Rectal smooth muscle tissue (tissue), 1 donor: ENCODE data around the gene MDGA2.

ENCODE experiments used
- H3K27ac ChIP-seq: one replicate; pipeline ENCODE4 v1.7.0; 2013; ENCODE audit warnings: low read depth, low read length, inconsistent platforms
- H3K27me3 ChIP-seq: one replicate; pipeline ENCODE4 v1.7.0; 2013; ENCODE audit warnings: low read length; ENCODE audit not compliant: control insufficient read depth, insufficient read depth
- H3K36me3 ChIP-seq: one replicate; pipeline ENCODE4 v1.7.0; 2013; ENCODE audit warnings: low read length; ENCODE audit not compliant: control insufficient read depth, insufficient read depth
- H3K4me1 ChIP-seq: one replicate; pipeline ENCODE4 v1.7.0; 2013; ENCODE audit warnings: low read length; ENCODE audit not compliant: control insufficient read depth, insufficient read depth
- H3K4me3 ChIP-seq: one replicate; pipeline ENCODE4 v1.7.0; 2013; ENCODE audit warnings: low read length
- H3K9ac ChIP-seq: one replicate; pipeline ENCODE4 v1.7.0; 2013; ENCODE audit warnings: low read length

MDGA2 gene

GRCh38 chr14:47439953-47440352 is 235.5 kb downstream of the MDGA2 start:
- Histone ChIP-seq H3K27me3 (no peaks in the 10 kb centered on the region), H3K36me3 (no peaks in the 10 kb centered on the region), H3K4me3 (no peak overlapping the region), H3K4me1 (peaks cover 3% of the 10 kb centered on the region), H3K27ac (no peak overlapping the region), H3K9ac (no peak overlapping the region)

DNA sequence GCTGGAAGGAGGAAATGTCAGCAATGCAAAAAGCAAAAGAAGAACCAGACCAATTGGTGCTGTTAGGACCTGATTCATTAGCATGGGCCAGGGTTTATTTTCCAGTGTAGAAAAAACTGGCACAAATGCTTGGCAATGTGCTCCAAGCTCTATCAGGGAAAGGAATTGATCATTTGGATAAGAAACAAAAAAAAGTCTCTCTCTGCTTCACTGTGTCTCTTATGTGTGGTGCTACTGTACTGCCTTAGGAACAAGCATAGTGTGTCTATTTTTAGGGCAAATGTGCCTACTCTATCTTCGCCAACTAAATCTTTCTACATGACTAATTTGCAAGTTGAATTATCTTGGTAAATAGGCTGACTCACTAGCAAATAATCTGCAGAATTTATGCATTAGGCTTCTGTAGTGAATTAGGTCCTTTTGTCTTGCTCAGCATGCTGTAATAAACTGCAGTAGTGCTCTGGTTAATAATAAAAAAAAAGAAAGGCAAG is 236.7 kb downstream of the MDGA2 start:
- H3K4me3 ChIP-seq: no peak overlapping the region
- no peak overlapping the region for H3K9ac ChIP-seq
- H3K27me3 ChIP-seq: no peaks in the 10 kb centered on the region
- no peaks in the 10 kb centered on the region for H3K36me3 ChIP-seq
- peaks cover 3% of the 10 kb centered on the region for H3K4me1 ChIP-seq
- no peak overlapping the region for H3K27ac ChIP-seq

DNA sequence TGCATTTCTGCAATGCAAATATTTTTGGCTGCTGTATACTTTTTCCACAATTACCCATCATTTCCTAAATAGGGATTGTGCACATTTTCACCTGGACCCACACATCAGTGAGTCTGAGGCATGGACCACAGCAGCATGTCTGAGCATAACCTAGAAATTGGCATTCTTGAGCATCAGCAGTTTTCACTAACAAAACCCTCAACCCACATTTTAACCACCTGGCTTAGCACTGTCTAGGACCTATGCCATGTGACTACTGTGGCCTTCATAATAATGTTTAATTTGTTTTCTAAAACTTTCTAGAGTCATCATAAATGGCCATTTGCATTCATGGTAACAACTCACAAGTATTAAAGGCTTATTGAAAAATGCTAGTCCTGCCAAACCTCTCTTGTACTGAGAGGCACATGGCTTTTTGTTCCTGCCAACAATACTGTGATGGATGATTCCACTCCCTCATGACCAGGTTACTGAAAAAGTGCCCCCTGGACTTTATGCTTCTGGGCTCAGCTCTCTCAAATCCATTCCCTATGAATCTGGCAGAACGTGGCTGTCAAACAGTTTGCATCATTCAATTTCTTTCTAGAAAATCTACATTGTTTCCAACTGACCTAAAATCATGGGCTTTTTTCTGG is 240.0 kb downstream of the MDGA2 start:
- H3K27me3 ChIP-seq: no peaks in the 10 kb centered on the region
- H3K4me1 ChIP-seq: peaks cover 3% of the 10 kb centered on the region
- H3K27ac ChIP-seq: no peak overlapping the region

GRCh38 chr14:47427629-47428028 is 247.8 kb downstream of the MDGA2 start:
- Histone ChIP-seq H3K27ac (no peak overlapping the region), H3K9ac (no peak overlapping the region), H3K27me3 (no peaks in the 10 kb centered on the region), H3K4me3 (no peak overlapping the region), H3K4me1 (no peaks in the 10 kb centered on the region), H3K36me3 (no peaks in the 10 kb centered on the region)

More for the DNA sequence above, 240.0 kb downstream of the MDGA2 start:
- no peak overlapping the region for H3K4me3 ChIP-seq
- no peak overlapping the region for H3K9ac ChIP-seq
- H3K36me3 ChIP-seq: no peaks in the 10 kb centered on the region

DNA sequence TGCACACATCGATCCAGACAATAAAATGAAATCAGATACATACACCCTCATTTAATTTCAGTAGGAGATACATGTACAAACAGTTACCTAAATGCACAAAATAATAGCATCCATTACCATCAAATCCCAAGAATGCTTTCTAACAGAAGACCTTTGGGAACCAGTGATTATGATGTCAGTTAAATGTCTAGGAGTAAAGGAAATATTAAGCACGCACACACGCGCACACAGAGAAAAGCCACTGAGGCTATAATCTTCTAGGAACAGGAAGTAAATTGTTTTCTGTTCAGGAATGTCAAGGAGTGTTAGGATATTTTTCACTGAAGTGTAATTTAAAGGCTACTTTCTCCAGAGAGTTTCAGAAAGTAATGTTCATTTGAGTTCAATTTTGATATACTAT is 250.1 kb downstream of the MDGA2 start:
- no peaks in the 10 kb centered on the region for H3K27me3 ChIP-seq
- no peak overlapping the region for H3K9ac ChIP-seq
- no peaks in the 10 kb centered on the region for H3K36me3 ChIP-seq
- no peak overlapping the region for H3K27ac ChIP-seq
- no peak overlapping the region for H3K4me3 ChIP-seq
- no peaks in the 10 kb centered on the region for H3K4me1 ChIP-seq

DNA sequence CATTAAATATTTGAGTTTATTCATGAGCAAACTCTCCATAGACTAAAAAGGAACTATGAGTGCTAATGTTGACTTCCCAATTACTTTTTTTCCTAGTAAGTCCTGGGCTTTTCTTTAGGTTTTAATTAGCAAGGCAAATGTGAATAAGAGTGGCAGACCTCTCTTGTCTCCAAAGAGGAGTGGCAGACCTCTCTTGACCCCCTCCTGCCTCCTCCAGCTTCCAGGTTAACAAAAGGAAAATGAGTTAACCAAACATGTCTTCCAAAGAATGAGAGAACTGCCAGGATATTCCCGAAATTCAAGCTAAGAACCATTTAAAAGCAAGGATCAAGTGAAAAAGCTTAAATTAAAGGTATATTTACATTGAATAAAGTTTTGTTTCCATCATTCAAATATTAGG is 253.2 kb downstream of the MDGA2 start:
- Histone ChIP-seq H3K9ac (no peak overlapping the region), H3K4me1 (no peaks in the 10 kb centered on the region), H3K4me3 (no peak overlapping the region), H3K36me3 (no peaks in the 10 kb centered on the region), H3K27ac (no peak overlapping the region), H3K27me3 (no peaks in the 10 kb centered on the region)

- Histone ChIP-seq H3K27me3 (no peaks in the 10 kb centered on the region), H3K9ac (no peak overlapping the region), H3K4me1 (no peaks in the 10 kb centered on the region), H3K27ac (no peak overlapping the region), H3K4me3 (no peak overlapping the region), H3K36me3 (no peaks in the 10 kb centered on the region)
Measured at GRCh38 chr14:47411523-47411922, 263.9 kb downstream of the MDGA2 start.

- Histone ChIP-seq H3K27me3 (no peaks in the 10 kb centered on the region), H3K27ac (no peak overlapping the region), H3K9ac (no peak overlapping the region), H3K4me3 (no peak overlapping the region), H3K36me3 (no peaks in the 10 kb centered on the region), H3K4me1 (no peaks in the 10 kb centered on the region)
Measured at GRCh38 chr14:47392326-47392725, 283.1 kb downstream of the MDGA2 start.

DNA sequence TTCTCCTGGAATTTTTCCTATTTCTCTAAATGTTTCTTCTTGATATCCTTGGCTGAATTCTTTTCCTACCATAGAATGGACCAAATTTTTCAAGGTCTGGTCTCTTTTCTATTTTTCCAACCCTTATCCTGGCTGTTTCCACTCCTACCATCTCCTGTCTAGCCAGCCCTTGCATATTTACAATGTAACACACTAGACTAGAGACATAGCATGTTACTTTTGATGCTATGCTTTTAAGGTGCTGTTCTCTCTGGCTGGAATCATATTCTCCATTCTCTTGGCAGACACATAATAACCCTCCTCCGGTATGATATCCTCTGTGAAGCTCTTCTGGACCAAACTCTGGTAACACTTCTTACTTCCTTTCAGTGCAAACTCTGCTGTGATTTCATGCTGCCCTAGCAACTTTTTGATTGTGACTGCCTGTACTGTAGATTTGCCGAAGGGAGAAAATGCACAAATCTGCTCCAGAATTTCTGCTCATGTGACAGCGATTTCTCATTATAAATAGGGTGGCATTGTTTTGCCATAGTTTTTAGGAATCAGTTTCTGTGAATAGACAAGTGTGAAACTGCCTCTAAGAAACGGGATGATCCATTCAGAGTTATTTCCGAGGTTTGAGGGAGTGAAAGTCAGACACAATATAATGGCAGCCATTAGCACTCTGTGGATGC is 284.4 kb downstream of the MDGA2 start:
- Histone ChIP-seq H3K27me3 (no peaks in the 10 kb centered on the region), H3K36me3 (no peaks in the 10 kb centered on the region), H3K4me3 (no peak overlapping the region), H3K27ac (no peak overlapping the region), H3K9ac (no peak overlapping the region), H3K4me1 (no peaks in the 10 kb centered on the region)

DNA sequence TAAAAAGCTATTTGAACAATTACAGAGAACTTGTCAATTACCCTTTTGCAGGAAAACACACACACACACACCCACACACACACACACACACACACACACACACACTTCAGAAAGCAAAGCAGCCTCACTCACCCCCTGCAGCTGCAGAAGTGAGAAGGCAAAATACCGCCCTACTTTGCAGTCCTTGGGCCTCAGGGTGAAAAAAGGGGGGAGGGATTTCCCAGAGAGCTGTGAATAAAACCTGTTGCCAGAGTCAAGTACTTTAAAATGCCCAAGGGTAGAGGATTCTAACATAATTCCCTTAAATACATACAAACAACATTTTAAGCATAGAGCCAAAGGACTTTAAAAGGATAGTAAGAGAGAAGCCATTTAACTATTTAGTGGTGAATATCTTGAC is 285.9 kb downstream of the MDGA2 start:
- Histone ChIP-seq H3K4me1 (no peaks in the 10 kb centered on the region), H3K4me3 (no peak overlapping the region), H3K27ac (no peak overlapping the region), H3K9ac (no peak overlapping the region), H3K27me3 (no peaks in the 10 kb centered on the region), H3K36me3 (no peaks in the 10 kb centered on the region)

GRCh38 chr14:47366006-47366405 is 309.4 kb downstream of the MDGA2 start:
- no peak overlapping the region for H3K27ac ChIP-seq
- H3K36me3 ChIP-seq: no peaks in the 10 kb centered on the region
- no peaks in the 10 kb centered on the region for H3K27me3 ChIP-seq
- H3K4me1 ChIP-seq: no peaks in the 10 kb centered on the region
- H3K9ac ChIP-seq: no peak overlapping the region
- H3K4me3 ChIP-seq: no peak overlapping the region

DNA sequence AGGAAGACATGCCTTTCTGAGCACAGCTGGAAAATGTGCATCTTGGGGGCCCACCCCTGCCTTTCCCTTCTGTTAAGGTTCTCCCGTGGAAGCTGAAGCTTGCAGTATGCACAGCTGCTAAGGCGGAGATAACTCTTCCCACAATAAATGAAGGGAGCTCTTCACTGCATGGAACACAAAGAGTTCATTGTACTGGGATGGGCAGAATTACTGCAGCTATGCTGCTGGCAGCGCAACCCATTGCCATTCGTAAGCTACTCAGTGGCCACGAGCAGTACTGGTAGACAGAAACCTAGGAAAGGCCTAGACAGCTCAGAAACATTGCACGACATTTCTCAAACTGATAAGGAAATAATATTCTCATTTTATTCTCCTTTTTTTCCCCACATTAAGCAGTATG is 310.2 kb downstream of the MDGA2 start:
- H3K27ac ChIP-seq: no peak overlapping the region
- H3K4me1 ChIP-seq: no peaks in the 10 kb centered on the region
- no peak overlapping the region for H3K9ac ChIP-seq
- no peak overlapping the region for H3K4me3 ChIP-seq
- H3K36me3 ChIP-seq: no peaks in the 10 kb centered on the region
- no peaks in the 10 kb centered on the region for H3K27me3 ChIP-seq

DNA sequence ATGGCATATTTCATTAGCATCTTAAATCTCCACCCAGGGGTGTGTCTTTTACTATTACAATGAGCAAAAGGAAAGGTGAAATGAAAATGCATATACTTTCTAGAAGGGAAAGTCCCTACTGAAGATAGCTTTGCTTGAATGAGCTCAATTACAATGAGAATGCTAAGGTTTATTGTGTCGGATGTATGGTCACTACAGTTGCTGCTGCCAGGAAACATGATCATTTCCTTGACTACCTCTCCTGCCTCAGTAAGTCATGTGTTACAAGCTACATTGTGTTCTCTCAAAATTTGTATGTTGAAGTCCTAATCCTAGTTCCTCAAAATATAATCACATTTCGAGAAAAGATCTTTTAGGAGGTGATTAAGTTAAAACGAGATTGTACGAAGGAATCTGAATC is 322.2 kb downstream of the MDGA2 start:
- Histone ChIP-seq H3K27ac (no peak overlapping the region), H3K27me3 (no peaks in the 10 kb centered on the region), H3K4me3 (no peak overlapping the region), H3K4me1 (no peaks in the 10 kb centered on the region), H3K9ac (no peak overlapping the region), H3K36me3 (no peaks in the 10 kb centered on the region)
